GM23338 (cell line): ENCODE data around the gene AMFR.

Experiments used
- EZH2 ChIP-seq: fragments of 200-600 bp; sonication (generic); IDR thresholded peaks from one replicate; pipeline ENCODE4 v1.8.0; 2017; ENCODE audit warnings: antibody characterized with exemption, mild to moderate bottlenecking, low read depth; ENCODE audit not compliant: unreplicated experiment
- POLR2AphosphoS5 ChIP-seq: IDR thresholded peaks from 2 replicates; pipeline ENCODE4 v1.6.1; 2016; ENCODE audit warnings: antibody characterized with exemption, low read depth
- STAT1 ChIP-seq: IDR thresholded peaks from one replicate; pipeline ENCODE4 v1.6.1; 2016; ENCODE audit warnings: antibody characterized with exemption; ENCODE audit not compliant: unreplicated experiment
- ZNF331 ChIP-seq: fragments of 250-450 bp; sonication (Bioruptor Pico); IDR thresholded peaks from 2 replicates; pipeline ENCODE4 v1.5.0; 2020; ENCODE audit warnings: low read depth, mild to moderate bottlenecking, moderate library complexity
- TF ChIP-seq, protein P1 (sequence below), 2 experiments: fragments of 200-600 bp in 1 of 2; sonication (generic) in 1 of 2; conservative IDR thresholded peaks; 2 replicates each; pipeline versions ENCODE4 v1.5.1 to v1.6.1; 2016 to 2017; ENCODE audit warnings: antibody characterized with exemption in 2 of 2, low read depth in 2 of 2, mild to moderate bottlenecking in 2 of 2, moderate library complexity in 1 of 2
- TF ChIP-seq, protein P2 (sequence below): IDR thresholded peaks from one replicate; pipeline ENCODE4 v1.6.1; 2018; ENCODE audit warnings: antibody characterized with exemption; ENCODE audit not compliant: unreplicated experiment

GRCh38 chr16:56357241-56357764 is 68.0 kb downstream of the AMFR start:
- TF ChIP-seq POLR2AphosphoS5 (no peak), EZH2 (no peak), ZNF331 (CRISPR knock-in tag) (no peak), STAT1 (no peak)
- TF ChIP-seq, protein P1, sequence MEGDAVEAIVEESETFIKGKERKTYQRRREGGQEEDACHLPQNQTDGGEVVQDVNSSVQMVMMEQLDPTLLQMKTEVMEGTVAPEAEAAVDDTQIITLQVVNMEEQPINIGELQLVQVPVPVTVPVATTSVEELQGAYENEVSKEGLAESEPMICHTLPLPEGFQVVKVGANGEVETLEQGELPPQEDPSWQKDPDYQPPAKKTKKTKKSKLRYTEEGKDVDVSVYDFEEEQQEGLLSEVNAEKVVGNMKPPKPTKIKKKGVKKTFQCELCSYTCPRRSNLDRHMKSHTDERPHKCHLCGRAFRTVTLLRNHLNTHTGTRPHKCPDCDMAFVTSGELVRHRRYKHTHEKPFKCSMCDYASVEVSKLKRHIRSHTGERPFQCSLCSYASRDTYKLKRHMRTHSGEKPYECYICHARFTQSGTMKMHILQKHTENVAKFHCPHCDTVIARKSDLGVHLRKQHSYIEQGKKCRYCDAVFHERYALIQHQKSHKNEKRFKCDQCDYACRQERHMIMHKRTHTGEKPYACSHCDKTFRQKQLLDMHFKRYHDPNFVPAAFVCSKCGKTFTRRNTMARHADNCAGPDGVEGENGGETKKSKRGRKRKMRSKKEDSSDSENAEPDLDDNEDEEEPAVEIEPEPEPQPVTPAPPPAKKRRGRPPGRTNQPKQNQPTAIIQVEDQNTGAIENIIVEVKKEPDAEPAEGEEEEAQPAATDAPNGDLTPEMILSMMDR (conservative IDR thresholded peaks at IDR 0.05; ENCODE audit: low read depth in 2 of 2): no peak
- TF ChIP-seq, protein P2, sequence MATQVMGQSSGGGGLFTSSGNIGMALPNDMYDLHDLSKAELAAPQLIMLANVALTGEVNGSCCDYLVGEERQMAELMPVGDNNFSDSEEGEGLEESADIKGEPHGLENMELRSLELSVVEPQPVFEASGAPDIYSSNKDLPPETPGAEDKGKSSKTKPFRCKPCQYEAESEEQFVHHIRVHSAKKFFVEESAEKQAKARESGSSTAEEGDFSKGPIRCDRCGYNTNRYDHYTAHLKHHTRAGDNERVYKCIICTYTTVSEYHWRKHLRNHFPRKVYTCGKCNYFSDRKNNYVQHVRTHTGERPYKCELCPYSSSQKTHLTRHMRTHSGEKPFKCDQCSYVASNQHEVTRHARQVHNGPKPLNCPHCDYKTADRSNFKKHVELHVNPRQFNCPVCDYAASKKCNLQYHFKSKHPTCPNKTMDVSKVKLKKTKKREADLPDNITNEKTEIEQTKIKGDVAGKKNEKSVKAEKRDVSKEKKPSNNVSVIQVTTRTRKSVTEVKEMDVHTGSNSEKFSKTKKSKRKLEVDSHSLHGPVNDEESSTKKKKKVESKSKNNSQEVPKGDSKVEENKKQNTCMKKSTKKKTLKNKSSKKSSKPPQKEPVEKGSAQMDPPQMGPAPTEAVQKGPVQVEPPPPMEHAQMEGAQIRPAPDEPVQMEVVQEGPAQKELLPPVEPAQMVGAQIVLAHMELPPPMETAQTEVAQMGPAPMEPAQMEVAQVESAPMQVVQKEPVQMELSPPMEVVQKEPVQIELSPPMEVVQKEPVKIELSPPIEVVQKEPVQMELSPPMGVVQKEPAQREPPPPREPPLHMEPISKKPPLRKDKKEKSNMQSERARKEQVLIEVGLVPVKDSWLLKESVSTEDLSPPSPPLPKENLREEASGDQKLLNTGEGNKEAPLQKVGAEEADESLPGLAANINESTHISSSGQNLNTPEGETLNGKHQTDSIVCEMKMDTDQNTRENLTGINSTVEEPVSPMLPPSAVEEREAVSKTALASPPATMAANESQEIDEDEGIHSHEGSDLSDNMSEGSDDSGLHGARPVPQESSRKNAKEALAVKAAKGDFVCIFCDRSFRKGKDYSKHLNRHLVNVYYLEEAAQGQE: no peak
